Ramos (cell line): ENCODE measurements around the gene SERPIND1.
"Not testable (repeated sequence)": the region's sequence is repeated elsewhere in the genome, so short reads cannot be mapped to it uniquely, and the experiment has no call there.

ENCODE experiments used
- in situ Hi-C: fragments of 300-500 bp; cut with MboI; formaldehyde crosslinking; loops from one replicate; pipeline ENCODE4 v1.14.3; 2022; ENCODE audit warnings: low sequenced_read_pairs; ENCODE audit not compliant: unreplicated experiment

Gene SERPIND1

GRCh38 chr22:20773793-20774212 is at the start of gene SERPIND1:
SERPIND1 (plus strand) TSS chr22:20774113; CDS start chr22:20779313, 5,200 bp downstream.
- in situ Hi-C loops = no loop called here

- in situ Hi-C loops = no loop called here
Observed at GRCh38 chr22:20724676-20725454, 49.0 kb upstream of the SERPIND1 start.

- in situ Hi-C loops = no loop called here
Observed at GRCh38 chr22:20725987-20726558, 47.8 kb upstream of the SERPIND1 start.

- in situ Hi-C loops = no loop called here
Observed at GRCh38 chr22:20727118-20728015, 46.5 kb upstream of the SERPIND1 start.

- in situ Hi-C loops = no loop called here
Observed at GRCh38 chr22:20728523-20729190, 45.3 kb upstream of the SERPIND1 start.

DNA sequence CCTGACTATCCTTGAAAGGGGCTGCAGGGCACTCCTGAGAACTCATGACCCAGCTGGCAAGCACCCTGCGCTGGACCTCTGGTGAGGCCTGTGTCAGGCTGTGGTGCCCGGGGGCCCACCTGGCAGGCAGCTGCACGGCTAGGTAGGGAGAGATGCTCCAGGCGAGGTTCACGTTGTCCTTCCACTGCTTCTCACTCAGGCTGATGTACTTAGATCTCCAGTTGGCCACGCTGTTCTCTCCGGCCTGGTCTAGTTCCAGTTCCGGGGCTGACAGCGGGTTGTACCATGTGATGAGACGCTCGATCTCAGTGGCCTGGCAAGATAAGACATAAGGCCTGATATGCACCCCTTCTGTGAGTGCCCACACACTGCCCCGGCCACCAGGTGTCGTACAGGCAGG is 44.7 kb upstream of the SERPIND1 start:
- in situ Hi-C loops = no loop called here

DNA sequence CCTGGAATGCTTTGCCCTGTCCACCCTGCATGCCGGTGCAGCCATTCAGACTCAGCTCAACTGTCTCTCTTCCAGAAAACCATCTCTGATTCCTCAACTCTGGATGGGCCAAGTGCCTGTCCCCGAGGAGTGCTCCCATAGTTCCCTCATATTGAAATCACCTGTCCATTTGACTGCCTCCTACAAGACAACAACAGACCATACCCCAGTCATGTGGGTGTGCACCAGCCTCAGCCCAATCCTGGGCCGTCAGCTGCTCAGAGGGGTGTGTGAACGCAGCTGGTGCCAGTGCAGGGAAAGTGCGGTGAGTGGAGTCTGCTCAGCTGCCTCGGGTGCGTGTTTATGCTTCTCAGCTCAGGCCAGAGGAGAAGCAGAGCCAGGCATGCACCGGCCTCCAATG is 41.5 kb upstream of the SERPIND1 start:
- in situ Hi-C loops = not testable (repeated sequence)

GRCh38 chr22:20735356-20736162 is 38.4 kb upstream of the SERPIND1 start:
- in situ Hi-C loops = not testable (repeated sequence)

GRCh38 chr22:20736891-20737290 is 37.0 kb upstream of the SERPIND1 start:
- in situ Hi-C loops = not testable (repeated sequence)

DNA sequence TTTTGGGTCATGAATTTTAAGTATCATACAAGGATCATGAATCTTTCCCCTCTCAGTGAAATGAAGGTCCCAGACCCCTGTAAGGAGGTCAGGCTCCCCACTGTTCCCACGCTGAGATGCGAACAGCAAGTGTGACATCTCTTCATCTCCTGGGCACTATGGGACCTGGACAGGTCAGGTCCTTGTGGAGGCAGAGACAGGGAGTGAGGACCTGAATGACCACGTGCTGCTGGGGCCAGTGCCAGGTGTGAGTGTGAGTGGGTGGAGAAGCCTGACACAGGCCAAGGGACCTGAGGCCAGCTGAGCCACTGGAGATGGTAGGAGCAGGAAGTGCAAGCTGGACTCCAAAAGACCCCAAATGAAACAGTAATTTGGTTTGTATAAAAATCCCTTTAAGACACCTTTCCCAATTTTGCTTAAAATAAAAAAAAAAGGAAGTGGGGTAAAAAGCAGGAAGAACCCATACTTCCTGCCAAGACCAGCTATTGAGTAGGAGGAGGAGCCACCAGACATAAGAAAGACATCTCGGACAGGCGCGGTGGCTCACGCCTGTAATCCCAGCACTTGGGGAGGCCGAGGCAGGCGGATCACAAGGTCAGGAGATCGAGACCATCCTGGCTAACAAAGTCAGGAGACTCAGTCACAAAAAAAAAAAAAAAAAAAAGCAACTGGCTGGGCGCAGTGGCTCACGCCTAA is 35.4 kb upstream of the SERPIND1 start:
- in situ Hi-C loops = no loop called here

DNA sequence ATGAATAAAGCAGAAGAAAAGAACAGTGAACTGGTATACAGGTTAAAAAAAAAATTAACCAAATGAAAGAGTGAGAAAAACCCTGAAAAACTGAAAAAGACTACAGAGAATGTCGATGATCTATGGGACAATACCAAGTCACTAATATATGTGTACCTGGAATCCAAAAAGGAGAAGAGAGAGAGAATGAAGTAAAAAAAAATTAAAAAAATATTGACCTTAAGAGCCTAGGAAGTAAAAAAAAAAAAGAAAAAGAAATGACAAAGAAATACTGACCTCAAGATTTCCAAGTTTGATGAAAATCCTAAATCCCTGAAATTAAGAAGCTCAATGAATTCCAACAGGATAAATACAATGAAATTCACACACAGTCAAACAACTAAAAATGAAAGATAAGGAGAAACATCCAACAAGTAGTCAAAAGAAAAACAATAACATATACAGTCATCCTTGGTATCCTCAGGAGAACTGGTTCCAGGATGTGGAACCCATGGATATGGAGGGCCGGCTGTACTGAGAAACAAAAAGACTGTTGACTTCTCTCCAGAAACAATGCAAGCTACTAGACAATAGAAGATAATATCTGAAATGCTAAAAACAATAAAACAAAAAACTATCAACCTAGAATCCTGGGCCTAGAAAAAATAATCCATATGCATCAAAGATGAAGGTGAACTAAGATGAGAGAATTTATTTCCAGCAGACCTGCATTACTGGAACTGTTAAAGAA is 33.5 kb upstream of the SERPIND1 start:
- in situ Hi-C loops = no loop called here

- in situ Hi-C loops = no loop called here
Observed at GRCh38 chr22:20741008-20741633, 32.8 kb upstream of the SERPIND1 start.

GRCh38 chr22:20741634-20742581 is 32.0 kb upstream of the SERPIND1 start:
- in situ Hi-C loops = no loop called here

DNA sequence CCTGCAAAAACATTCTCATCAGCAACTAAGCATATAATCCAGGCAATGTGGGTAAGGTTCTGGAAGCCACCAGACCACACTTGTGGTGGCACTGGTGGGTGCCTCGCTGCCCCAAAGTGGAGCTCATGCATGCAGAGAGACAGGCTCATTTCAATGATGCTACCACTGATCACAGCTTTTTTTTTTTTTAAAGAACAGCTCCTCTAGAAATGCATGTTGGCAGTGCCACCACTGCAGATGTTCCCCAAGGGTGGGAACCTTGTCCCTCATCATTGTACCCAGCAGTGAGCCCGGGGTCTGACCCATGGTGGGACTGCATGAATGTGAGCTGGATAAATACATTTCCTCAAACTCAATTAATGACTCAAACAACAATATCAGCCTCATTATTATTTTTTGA is 31.1 kb upstream of the SERPIND1 start:
- in situ Hi-C loops = no loop called here

DNA sequence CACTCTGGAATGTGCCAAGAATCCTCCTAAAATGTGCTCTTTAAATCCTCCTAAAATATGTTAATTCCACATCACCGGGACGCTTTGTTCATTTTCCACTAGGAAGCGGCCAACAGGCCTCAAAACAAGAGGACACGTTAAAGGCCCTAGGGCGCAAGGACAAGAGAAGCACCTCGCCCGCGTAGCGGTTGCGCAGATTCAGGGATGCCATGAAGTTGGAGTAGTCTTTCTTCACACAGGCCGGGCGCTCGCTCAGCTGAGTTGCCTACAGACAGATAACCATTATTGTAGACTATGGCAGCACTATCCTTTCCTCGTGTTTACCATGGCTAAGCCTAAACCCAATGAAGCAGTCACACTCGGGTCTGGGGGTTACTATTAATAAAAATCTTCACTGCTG is 29.5 kb upstream of the SERPIND1 start:
- in situ Hi-C loops = no loop called here

GRCh38 chr22:20745119-20745518 is 28.8 kb upstream of the SERPIND1 start:
- in situ Hi-C loops = no loop called here
